RKO (cell line): ENCODE results near the gene TMEM26.

Experiments
- DNase-seq: peaks from one replicate; pipeline ENCODE4 v3.0.0-alpha.2; 2016; ENCODE audit warnings: low spot score

Gene TMEM26

GRCh38 chr10:61458031-61458430, 4.8 kb upstream of the TMEM26 start:
- DNase-seq: no peak

GRCh38 chr10:61456095-61456789, 3.1 kb upstream of the TMEM26 start:
- no peak for DNase-seq

DNA sequence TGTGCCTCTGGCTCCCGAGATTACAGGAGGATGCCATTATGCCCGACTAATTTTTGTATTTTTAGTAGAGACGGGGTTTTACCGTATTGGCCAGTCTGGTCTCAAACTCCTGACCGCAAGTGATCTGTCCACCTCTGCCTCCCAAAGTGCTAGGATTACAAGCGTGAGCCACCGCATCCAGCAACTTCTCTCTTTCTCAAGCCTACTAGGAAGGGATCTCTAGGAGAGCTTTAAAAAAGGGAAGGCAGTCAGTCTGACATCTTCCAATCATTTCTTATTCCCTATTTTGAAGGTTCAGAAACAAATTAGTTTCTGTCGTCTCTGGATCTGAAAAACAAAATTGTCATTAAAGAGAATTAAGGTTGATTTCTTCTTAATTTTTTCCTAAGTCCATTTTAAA, 2.5 kb upstream of the TMEM26 start:
- no peak for DNase-seq

- no peak for DNase-seq
Observed at GRCh38 chr10:61454541-61454940, 1.4 kb upstream of the TMEM26 start.

- DNase-seq: no peak
Observed at GRCh38 chr10:61452151-61452651, 980 bp downstream of the TMEM26 start.

GRCh38 chr10:61451357-61451756, 1.8 kb downstream of the TMEM26 start:
- no peak for DNase-seq

- DNase-seq: no peak
Observed at GRCh38 chr10:61448841-61449600, 4.2 kb downstream of the TMEM26 start.

DNA sequence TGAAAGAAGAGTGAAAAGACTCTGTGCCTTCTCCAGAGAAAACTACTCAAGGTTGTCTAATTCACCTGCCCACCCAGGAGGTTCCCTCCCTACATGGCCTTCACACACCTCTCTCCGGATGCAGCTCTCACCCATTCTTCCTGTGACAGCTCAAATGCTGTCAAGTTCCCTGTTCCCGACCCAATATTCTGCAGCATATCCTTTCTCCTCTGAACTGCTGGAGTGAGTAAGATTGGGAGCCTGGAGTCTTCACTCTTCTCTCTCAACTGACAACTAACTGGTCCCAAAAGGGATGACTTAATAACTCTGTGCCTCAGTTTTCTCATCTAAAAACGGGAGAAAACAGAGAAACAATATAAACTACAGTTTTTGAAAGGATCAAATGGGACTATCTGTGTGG, 5.1 kb downstream of the TMEM26 start:
- no peak for DNase-seq

DNA sequence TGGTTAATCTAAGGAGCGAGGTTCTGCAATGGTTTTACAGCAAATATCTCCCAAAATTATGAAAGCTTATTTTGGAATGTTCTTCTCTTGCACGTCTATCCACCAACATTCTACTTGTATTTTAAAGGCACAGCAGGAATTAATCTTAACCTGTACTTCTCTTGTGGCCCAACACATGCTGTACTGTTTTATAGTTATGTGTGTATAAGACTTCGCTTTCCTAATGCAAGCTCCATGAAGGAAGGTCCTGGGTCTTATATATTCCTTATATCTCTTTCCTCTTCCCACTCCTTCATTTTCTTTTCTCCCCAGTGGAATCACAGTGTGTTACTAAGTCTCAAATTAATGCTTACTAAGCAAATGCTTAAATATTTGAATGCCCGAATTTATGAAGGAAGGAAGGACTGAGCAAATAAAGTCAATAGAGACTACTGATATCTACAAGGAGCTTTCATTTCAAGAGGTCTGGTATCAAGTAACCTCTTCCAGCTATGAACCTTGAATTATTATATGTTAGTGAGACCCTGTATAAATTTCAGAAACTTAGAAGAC, 14.0 kb downstream of the TMEM26 start:
- DNase-seq: no peak

DNA sequence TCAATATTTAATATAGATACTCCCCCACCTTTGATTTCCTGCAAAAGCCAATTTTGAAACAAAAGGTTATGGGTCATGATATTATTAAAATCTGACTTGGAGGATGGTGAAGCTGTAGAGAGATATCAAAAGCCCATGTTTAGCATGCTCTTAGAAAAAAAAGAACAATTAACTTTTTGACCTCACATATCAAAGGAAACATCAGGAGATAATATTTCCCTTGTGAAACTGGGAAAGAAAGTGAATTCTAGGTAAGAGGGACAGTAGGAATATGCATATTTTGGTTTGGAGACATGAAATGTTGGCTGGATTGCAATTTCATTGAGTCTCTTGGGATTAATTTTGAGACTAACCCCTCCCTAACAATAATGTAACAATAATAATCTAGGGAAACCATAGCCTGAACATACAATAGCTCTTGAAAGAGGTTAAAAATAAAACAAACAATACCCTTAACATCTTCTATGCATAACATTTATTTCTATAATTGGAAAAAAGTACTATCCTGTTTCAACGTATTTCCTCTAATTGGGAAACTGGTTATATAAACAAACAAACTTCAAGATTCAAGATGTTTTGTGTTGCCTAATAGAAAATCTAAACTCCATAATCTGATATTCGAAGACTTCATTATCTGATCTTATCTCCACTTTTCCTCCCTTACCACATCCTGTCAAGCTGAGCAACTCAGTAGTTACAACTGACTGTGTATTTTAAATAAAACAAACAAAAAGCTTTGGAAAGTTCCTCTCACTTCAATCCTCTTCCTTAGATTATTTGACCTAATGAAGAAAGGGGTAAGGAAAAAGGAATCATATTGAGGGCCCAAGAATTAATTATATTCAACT, 14.8 kb downstream of the TMEM26 start:
- DNase-seq: no peak

GRCh38 chr10:61423178-61423577, 30.0 kb downstream of the TMEM26 start:
- DNase-seq: no peak

GRCh38 chr10:61417661-61418060, 35.5 kb downstream of the TMEM26 start:
- no peak for DNase-seq

DNA sequence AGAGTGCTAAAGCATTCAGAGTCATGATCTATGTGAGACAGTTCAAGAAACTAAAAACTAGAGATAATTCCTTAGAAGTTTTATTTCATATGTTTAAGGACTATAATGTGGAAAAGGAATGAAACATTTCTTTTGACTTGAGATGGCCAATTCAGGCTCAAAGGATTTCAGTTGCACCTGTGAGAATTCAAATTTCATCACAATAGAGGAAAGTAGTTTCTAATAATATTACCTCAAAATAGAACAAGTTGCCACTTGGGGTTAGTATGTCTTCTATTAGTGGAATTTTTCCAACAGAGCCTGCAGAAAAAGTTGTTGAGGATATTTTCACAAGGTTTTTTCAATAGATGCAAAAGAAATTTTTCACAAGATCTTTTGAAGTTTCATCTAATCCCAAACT, 37.4 kb downstream of the TMEM26 start:
- no peak for DNase-seq

GRCh38 chr10:61411706-61412105, 41.5 kb downstream of the TMEM26 start:
- no peak for DNase-seq

GRCh38 chr10:61410353-61411070, 42.7 kb downstream of the TMEM26 start:
- DNase-seq: no peak

GRCh38 chr10:61409157-61409556, 44.0 kb downstream of the TMEM26 start:
- no peak for DNase-seq

DNA sequence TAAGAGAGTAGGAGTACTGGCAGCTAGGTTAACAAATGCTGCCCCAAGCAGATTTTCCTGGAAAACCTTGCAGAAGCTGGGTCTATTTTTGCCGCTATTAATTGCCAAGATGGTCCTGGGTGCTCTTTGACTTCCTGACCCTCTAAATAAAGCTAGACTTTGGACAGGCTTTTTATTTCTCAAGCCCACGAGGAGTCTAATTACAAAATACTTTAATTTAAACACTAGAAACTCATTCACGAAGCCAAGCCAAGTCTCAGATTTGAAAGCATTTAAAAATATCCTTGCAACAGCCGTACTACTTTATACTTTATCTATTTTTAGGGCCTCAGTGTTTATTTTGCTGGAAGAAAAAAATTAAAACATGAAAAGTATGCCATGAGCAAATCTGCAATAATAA, 45.1 kb downstream of the TMEM26 start:
- no peak for DNase-seq

DNA sequence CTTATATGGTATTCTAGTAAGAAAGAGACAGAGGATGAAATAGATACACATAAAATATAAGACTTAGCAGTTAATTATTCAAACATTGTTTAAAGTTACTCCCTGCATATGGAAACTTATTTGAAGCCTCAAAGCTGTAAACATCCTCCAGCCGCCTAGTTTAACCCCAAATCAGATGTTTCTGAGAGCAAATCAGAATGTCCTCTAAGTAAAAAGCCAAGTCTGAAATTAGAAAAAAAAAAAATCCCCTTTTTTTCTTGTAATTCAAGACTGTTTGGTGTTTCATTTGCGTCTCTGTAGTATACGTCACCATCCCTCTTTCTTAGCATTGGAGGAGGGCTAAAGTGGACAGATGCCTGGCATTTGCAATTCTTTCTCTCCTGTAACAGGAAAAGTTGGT, 46.4 kb downstream of the TMEM26 start:
- DNase-seq: no peak

DNA sequence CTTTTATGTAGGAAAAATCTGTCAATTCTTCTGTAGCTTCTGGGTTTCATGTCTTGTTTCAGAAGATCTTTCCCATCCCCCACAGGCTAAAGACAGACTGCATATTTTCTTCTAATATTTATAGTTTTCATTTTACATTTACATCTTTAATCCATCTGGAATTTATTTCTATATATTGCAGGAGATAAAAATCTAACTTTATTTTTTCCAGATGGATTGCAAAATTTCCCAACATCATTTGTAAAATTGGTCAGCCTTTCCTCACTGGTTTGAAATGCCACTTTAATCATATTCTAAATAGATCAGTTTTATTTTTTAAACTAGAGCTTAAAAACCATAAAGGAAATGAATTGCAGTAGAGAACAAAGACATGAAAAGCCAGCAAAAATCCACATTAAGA, 46.9 kb downstream of the TMEM26 start:
- no peak for DNase-seq

GRCh38 chr10:61404751-61405150, 48.4 kb downstream of the TMEM26 start:
- DNase-seq: no peak

GRCh38 chr10:61400524-61400923, 52.7 kb downstream of the TMEM26 start:
- DNase-seq: no peak

DNA sequence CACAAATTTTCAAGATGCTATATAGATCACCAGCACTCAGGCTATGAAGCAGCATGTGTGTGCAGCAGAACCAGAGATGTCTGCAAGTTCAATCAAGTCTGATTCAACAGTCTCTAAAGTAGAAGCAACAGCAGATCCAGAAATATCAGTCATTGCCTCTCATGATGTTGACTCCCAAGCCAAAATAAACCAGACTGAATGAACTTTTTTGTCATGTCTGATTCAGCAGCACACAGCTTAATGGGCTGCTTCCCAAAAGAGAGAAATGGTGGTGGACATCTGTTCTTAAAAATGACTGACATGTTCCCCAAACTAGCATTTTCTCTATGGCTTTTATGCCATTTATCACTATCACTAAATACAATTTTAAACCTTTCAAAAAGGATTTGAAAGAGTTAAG, 53.8 kb downstream of the TMEM26 start:
- no peak for DNase-seq
